ENCODE measurements around the gene MAP1LC3A. TPM values are rescaled to one million over a fixed set of nuclear protein-coding genes. Genes with fewer than 3 reads are reported as not detected.

The MAP1LC3A gene
- total and polyA plus RNA-seq, 2 donors (not counting 1 experiment from before 2014, with no cell fraction given) = 3.5 to 10.5 TPM

DNA sequence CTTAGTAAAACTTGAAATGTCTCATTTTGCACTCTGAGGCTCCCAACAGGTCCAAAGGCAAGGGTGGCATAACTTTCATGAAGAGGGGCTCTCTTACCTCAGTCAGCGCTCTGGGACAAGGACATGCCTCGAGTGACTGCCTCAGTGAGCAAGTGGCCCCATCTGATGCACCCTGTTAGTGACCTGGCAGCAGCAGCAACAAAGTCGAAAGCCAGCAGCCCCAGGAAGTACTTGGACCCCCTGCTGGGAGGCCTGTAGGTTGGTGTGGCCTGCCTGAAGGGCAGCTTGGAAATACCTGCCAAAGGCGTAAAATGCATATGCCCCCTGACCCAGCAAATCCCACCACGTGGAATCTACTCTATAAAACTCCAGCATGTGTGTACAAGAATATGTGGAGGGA is 13.2 kb downstream of the MAP1LC3A start:
- H3K4me3 ChIP-seq (ENCODE audit: control extremely low read depth in 1 of 5, extremely low read depth in 1 of 5, insufficient read depth in 1 of 5, low read depth in 2 of 5, low read length in 4 of 5) = no peak overlapping the region
- no peak overlapping the region for H3K4me3 Mint-ChIP-seq
- no peaks in the 10 kb centered on the region for H3K27me3 ChIP-seq (replicated peaks in 1 of 4; ENCODE audit: control extremely low read depth in 1 of 4, control insufficient read depth in 3 of 4, insufficient read depth in 4 of 4, low read length in 3 of 4)
- H3K27me3 Mint-ChIP-seq = no peaks in the 10 kb centered on the region
- peaks cover 0 to 23% of the 10 kb centered on the region in 2 experiments for H3K36me3 ChIP-seq (replicated peaks in 1 of 2; ENCODE audit: control extremely low read depth in 1 of 2, control insufficient read depth in 1 of 2, extremely low read depth in 1 of 2, insufficient read depth in 2 of 2, low read length in 1 of 2)
- H4K20me1 ChIP-seq (ENCODE audit: control insufficient read depth, insufficient read depth, low read length, poor library complexity, severe bottlenecking) = no peaks in the 10 kb centered on the region
- no peak for ATAC-seq (ENCODE audit: low read depth)
- peaks cover 5 to 6% of the 10 kb centered on the region in 2 donors for H3K4me1 ChIP-seq (ENCODE audit: control insufficient read depth in 2 of 2, insufficient read depth in 2 of 2, low read length in 2 of 2)
- POLR2A ChIA-PET = no interaction called here
- H3K27ac ChIP-seq (ENCODE audit: low read length in 2 of 2) = no peak overlapping the region
- CTCF ChIA-PET = no interaction called here
- 94% methylated on average over 2 of the region's 5 CpGs for WGBS (ENCODE audit: insufficient coverage)
- no peaks in the 10 kb centered on the region for H3K9me3 Mint-ChIP-seq (ENCODE audit: insufficient read depth)
- H2AFZ ChIP-seq (ENCODE audit: insufficient read depth, low read depth, low read length, poor library complexity, severe bottlenecking) = no peak overlapping the region
- peaks cover 9% of the 10 kb centered on the region for H3K4me1 Mint-ChIP-seq
- no peak overlapping the region for H3K9ac ChIP-seq (ENCODE audit: low read length)
- DNase-seq = no peak
- no peak for TF ChIP-seq EZH2 (IDR thresholded peaks at IDR 0.05; ENCODE audit: borderline replicate concordance, insufficient read depth, low read depth, low read length, poor library complexity, severe bottlenecking)
- TF ChIP-seq, protein P1, sequence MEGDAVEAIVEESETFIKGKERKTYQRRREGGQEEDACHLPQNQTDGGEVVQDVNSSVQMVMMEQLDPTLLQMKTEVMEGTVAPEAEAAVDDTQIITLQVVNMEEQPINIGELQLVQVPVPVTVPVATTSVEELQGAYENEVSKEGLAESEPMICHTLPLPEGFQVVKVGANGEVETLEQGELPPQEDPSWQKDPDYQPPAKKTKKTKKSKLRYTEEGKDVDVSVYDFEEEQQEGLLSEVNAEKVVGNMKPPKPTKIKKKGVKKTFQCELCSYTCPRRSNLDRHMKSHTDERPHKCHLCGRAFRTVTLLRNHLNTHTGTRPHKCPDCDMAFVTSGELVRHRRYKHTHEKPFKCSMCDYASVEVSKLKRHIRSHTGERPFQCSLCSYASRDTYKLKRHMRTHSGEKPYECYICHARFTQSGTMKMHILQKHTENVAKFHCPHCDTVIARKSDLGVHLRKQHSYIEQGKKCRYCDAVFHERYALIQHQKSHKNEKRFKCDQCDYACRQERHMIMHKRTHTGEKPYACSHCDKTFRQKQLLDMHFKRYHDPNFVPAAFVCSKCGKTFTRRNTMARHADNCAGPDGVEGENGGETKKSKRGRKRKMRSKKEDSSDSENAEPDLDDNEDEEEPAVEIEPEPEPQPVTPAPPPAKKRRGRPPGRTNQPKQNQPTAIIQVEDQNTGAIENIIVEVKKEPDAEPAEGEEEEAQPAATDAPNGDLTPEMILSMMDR (IDR thresholded peaks at IDR 0.05) = no peak
- H3K4me2 ChIP-seq (replicated peaks; ENCODE audit: low read depth, low read length, poor library complexity, severe bottlenecking) = no peak overlapping the region
- H3K9me3 ChIP-seq (ENCODE audit: control extremely low read depth in 1 of 3, control insufficient read depth in 2 of 3, insufficient read depth in 1 of 3, low read length in 2 of 3) = no peaks in the 10 kb centered on the region
- H3K27ac Mint-ChIP-seq = peak overlapping the region; percentile 3
- intact Hi-C loops (cut with micrococcal nuclease) = no loop called here
- no peaks in the 10 kb centered on the region for H3K79me2 ChIP-seq (ENCODE audit: control insufficient read depth, insufficient read depth, low read length)

DNA sequence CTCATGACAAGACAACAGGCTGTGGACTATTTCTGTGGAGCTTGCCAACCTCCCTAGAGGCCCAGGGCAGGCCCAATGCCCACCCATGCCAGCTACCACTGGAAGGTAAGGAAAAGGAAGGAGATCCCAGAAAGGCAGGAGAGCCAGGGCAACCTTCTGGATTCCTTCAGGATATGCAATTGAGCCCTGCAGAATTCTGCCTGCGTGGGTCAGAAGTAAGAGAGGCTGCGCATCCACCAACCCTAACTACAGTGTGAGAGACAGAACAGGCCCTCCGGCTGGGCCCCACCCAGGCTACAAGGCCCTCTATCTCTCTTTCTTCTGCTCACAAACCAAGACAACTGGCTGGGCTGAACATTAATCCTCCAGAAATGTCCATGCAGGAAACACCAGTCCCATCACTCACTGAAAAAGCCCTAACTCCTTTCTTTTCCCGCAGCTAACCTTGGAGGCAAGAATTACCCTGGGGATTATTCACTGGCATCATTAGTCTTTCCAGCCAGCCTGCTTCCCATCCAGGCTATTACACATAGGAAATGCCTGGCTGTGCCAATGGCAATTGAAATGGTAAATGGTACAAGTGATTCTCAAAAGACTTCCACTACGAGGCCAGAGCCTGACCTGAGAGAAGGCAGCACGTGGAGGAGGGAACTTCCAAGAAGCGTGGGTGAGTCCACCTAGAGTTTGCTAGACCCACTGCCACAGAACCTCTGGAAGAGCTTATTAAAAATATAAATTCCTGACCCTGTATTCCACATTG is 15.2 kb downstream of the MAP1LC3A start:
- WGBS (ENCODE audit: insufficient coverage) = 100% methylated on average over 6 of the region's 7 CpGs
- no peaks in the 10 kb centered on the region for H3K9me3 Mint-ChIP-seq (ENCODE audit: insufficient read depth)
- H3K36me3 ChIP-seq (replicated peaks in 1 of 2; ENCODE audit: control extremely low read depth in 1 of 2, control insufficient read depth in 1 of 2, extremely low read depth in 1 of 2, insufficient read depth in 2 of 2, low read length in 1 of 2) = peaks cover 0 to 20% of the 10 kb centered on the region in 2 experiments

More for the DNA sequence above, 15.2 kb downstream of the MAP1LC3A start:
- H3K4me3 ChIP-seq (ENCODE audit: control extremely low read depth in 1 of 5, extremely low read depth in 1 of 5, insufficient read depth in 1 of 5, low read depth in 2 of 5, low read length in 4 of 5) = no peak overlapping the region
- H3K4me2 ChIP-seq (replicated peaks; ENCODE audit: low read depth, low read length, poor library complexity, severe bottlenecking) = no peak overlapping the region
- DNase-seq = no peak
- H3K27me3 ChIP-seq (replicated peaks in 1 of 4; ENCODE audit: control extremely low read depth in 1 of 4, control insufficient read depth in 3 of 4, insufficient read depth in 4 of 4, low read length in 3 of 4) = no peaks in the 10 kb centered on the region
- TF ChIP-seq EZH2 (IDR thresholded peaks at IDR 0.05; ENCODE audit: borderline replicate concordance, insufficient read depth, low read depth, low read length, poor library complexity, severe bottlenecking) = no peak
- TF ChIP-seq, protein P1 (IDR thresholded peaks at IDR 0.05) = no peak
- H2AFZ ChIP-seq (ENCODE audit: insufficient read depth, low read depth, low read length, poor library complexity, severe bottlenecking) = no peak overlapping the region
- peaks cover 13% of the 10 kb centered on the region for H3K4me1 Mint-ChIP-seq
- no peaks in the 10 kb centered on the region for H3K9me3 ChIP-seq (ENCODE audit: control extremely low read depth in 1 of 3, control insufficient read depth in 2 of 3, insufficient read depth in 1 of 3, low read length in 2 of 3)
- no peaks in the 10 kb centered on the region for H3K27me3 Mint-ChIP-seq
- H3K4me3 Mint-ChIP-seq = no peak overlapping the region
- H3K4me1 ChIP-seq (ENCODE audit: control insufficient read depth in 2 of 2, insufficient read depth in 2 of 2, low read length in 2 of 2) = peaks cover 5 to 6% of the 10 kb centered on the region in 2 donors
- no peaks in the 10 kb centered on the region for H3K79me2 ChIP-seq (ENCODE audit: control insufficient read depth, insufficient read depth, low read length)
- CTCF ChIA-PET = no interaction called here
- POLR2A ChIA-PET = no interaction called here
- no peak overlapping the region for H3K27ac Mint-ChIP-seq
- no peak overlapping the region for H3K27ac ChIP-seq (ENCODE audit: low read length in 2 of 2)
- intact Hi-C loops (cut with micrococcal nuclease) = no loop called here
- H4K20me1 ChIP-seq (ENCODE audit: control insufficient read depth, insufficient read depth, low read length, poor library complexity, severe bottlenecking) = no peaks in the 10 kb centered on the region
- no peak for ATAC-seq (ENCODE audit: low read depth)
- H3K9ac ChIP-seq (ENCODE audit: low read length) = no peak overlapping the region

Measured in B cell (primary cell).